GM23338 (cell line): ENCODE measurements around the gene OR10A4. TPM values are rescaled to one million over a fixed set of nuclear protein-coding genes. Genes with fewer than 3 reads are reported as not detected.

Experiments used
- ATAC-seq: fragments of 200-7000 bp; cut with Tn5 transposase; 3 replicates; pipeline ENCODE4 v1.9.1; 2020
- DNase-seq: peaks from one replicate; pipeline ENCODE4 v3.0.0-alpha.2; 2015; ENCODE audit warnings: low spot score
- H2AFZ ChIP-seq: fragments of 200-600 bp; sonication (generic); 2 replicates; pipeline ENCODE4 v1.8.0; 2016; ENCODE audit warnings: antibody characterized with exemption, mild to moderate bottlenecking, moderate library complexity
- H3F3A ChIP-seq: fragments of 200-600 bp; sonication (generic); replicated peaks from 2 replicates; pipeline ENCODE4 v1.8.0; 2017; ENCODE audit warnings: antibody characterized with exemption, mixed run types, low read depth
- H3K27ac ChIP-seq: fragments of 200-600 bp; sonication (generic); 2 replicates; pipeline ENCODE4 v1.6.1; 2016; ENCODE audit warnings: low read depth
- H3K27me3 ChIP-seq: fragments of 200-600 bp; sonication (generic); 2 replicates; pipeline ENCODE4 v1.8.0; 2016; ENCODE audit warnings: mild to moderate bottlenecking, mixed run types, moderate library complexity; ENCODE audit not compliant: insufficient read depth
- H3K36me3 ChIP-seq: fragments of 200-600 bp; sonication (generic); 2 replicates; pipeline ENCODE4 v1.8.0; 2016; ENCODE audit warnings: mild to moderate bottlenecking; ENCODE audit not compliant: insufficient read depth
- H3K4me1 ChIP-seq: fragments of 200-600 bp; sonication (generic); 2 replicates; pipeline ENCODE4 v1.8.0; 2016; ENCODE audit warnings: mild to moderate bottlenecking, moderate library complexity; ENCODE audit not compliant: insufficient read depth
- H3K4me2 ChIP-seq: fragments of 200-600 bp; sonication (generic); 2 replicates; pipeline ENCODE4 v1.7.1; 2017; ENCODE audit warnings: mixed run types
- H3K4me3 ChIP-seq: fragments of 200-600 bp; sonication (generic); 2 replicates; pipeline ENCODE4 v1.6.1; 2016; ENCODE audit warnings: mixed run types
- H3K79me2 ChIP-seq: fragments of 200-600 bp; sonication (generic); replicated peaks from 2 replicates; pipeline ENCODE4 v1.8.0; 2017; ENCODE audit warnings: mild to moderate bottlenecking; ENCODE audit not compliant: insufficient read depth
- H3K9me2 ChIP-seq: fragments of 200-600 bp; sonication (generic); 2 replicates; pipeline ENCODE4 v1.8.0; 2017; ENCODE audit not compliant: insufficient read depth
- H4K20me1 ChIP-seq: fragments of 200-600 bp; sonication (generic); replicated peaks from 2 replicates; pipeline ENCODE4 v1.8.0; 2017; ENCODE audit warnings: mild to moderate bottlenecking; ENCODE audit not compliant: insufficient read depth
- H3K27ac Mint-ChIP-seq: 2 replicates; pipeline ENCODE4 v1.8.0; 2020; ENCODE audit warnings: inconsistent platforms, mild to moderate bottlenecking, moderate library complexity, mixed read lengths
- H3K27me3 Mint-ChIP-seq: 3 replicates; pipeline ENCODE4 v1.8.0; 2022; ENCODE audit warnings: low read depth, mild to moderate bottlenecking, moderate library complexity, mixed read lengths, inconsistent platforms; ENCODE audit not compliant: insufficient read depth, poor library complexity
- H3K36me3 Mint-ChIP-seq: 3 replicates; pipeline ENCODE4 v1.8.0; 2021; ENCODE audit warnings: low read depth, mild to moderate bottlenecking, inconsistent platforms, moderate library complexity, mixed read lengths
- H3K4me1 Mint-ChIP-seq: 3 replicates; pipeline ENCODE4 v1.8.0; 2020; ENCODE audit warnings: mild to moderate bottlenecking, inconsistent platforms, mixed read lengths
- H3K4me3 Mint-ChIP-seq: 3 replicates; pipeline ENCODE4 v1.8.0; 2021; ENCODE audit warnings: moderate library complexity, mild to moderate bottlenecking, inconsistent platforms, mixed read lengths
- H3K9me3 Mint-ChIP-seq: 3 replicates; pipeline ENCODE4 v1.8.0; 2020; ENCODE audit warnings: moderate library complexity, mild to moderate bottlenecking, inconsistent platforms, mixed read lengths
- EZH2 ChIP-seq: fragments of 200-600 bp; sonication (generic); IDR thresholded peaks from one replicate; pipeline ENCODE4 v1.8.0; 2017; ENCODE audit warnings: antibody characterized with exemption, mild to moderate bottlenecking, low read depth; ENCODE audit not compliant: unreplicated experiment
- EZH2phosphoT487 ChIP-seq: fragments of 200-600 bp; sonication (generic); IDR thresholded peaks from one replicate; pipeline ENCODE4 v1.8.1; 2018; ENCODE audit warnings: antibody characterized with exemption; ENCODE audit not compliant: unreplicated experiment
- JUNB ChIP-seq: IDR thresholded peaks from one replicate; pipeline ENCODE4 v1.6.1; 2016; ENCODE audit warnings: antibody characterized with exemption; ENCODE audit not compliant: unreplicated experiment
- NANOG ChIP-seq: IDR thresholded peaks from 2 replicates; pipeline ENCODE4 v1.6.1; 2016; ENCODE audit warnings: antibody characterized with exemption, borderline replicate concordance
- REST ChIP-seq: IDR thresholded peaks from one replicate; pipeline ENCODE4 v1.6.1; 2018; ENCODE audit warnings: antibody characterized with exemption; ENCODE audit not compliant: unreplicated experiment
- STAT1 ChIP-seq: IDR thresholded peaks from one replicate; pipeline ENCODE4 v1.6.1; 2016; ENCODE audit warnings: antibody characterized with exemption; ENCODE audit not compliant: unreplicated experiment
- ZNF114 ChIP-seq: fragments of 250-450 bp; sonication (Bioruptor Pico); IDR thresholded peaks from 2 replicates; pipeline ENCODE4 v1.5.0; 2020; ENCODE audit warnings: mild to moderate bottlenecking, moderate library complexity
- ZNF331 ChIP-seq: fragments of 250-450 bp; sonication (Bioruptor Pico); IDR thresholded peaks from 2 replicates; pipeline ENCODE4 v1.5.0; 2020; ENCODE audit warnings: low read depth, mild to moderate bottlenecking, moderate library complexity
- ZNF462 ChIP-seq: fragments of 250-450 bp; sonication (Bioruptor Pico); IDR thresholded peaks from 2 replicates; pipeline ENCODE4 v1.5.0; 2020; ENCODE audit warnings: mild to moderate bottlenecking, moderate library complexity
- polyA plus RNA-seq: library from polyadenylated mRNA; unstranded; fragments of >200 nt; fragmentation: Nextera tagmentation; extraction: Ambion mirVana; gene quantifications from 2 replicates; pipeline ENCODE4 v1.2.1, GENCODE V29; 2016
- total RNA-seq: library from RNA; depleted of rRNA; stranded (reverse); fragments of >200 nt; shearing (Covaris generic); gene quantifications from 2 replicates; pipeline ENCODE4 v1.2.3, GENCODE V29; 2014

OR10A4 gene
- total and polyA plus RNA-seq, 2 experiments from 2014 or later: 0.21 TPM; not detected in 1

GRCh38 chr11:6911948-6912347, 35.5 kb downstream of the OR10A4 start (continued):
- TF ChIP-seq ZNF462 (CRISPR knock-in tag): no peak
- no peak for TF ChIP-seq ZNF331 (CRISPR knock-in tag)

- H4K20me1 ChIP-seq: no peaks in the 10 kb centered on the region
- H3K79me2 ChIP-seq: no peaks in the 10 kb centered on the region
- H3K27me3 ChIP-seq: no peaks in the 10 kb centered on the region
- H3K36me3 ChIP-seq: no peaks in the 10 kb centered on the region
- H3F3A ChIP-seq: no peaks in the 10 kb centered on the region
- ATAC-seq (no peak), DNase-seq (no peak)
- Mint-ChIP-seq H3K36me3 (no peaks in the 10 kb centered on the region; the same call in 2 of the 3 replicates), H3K9me3 (no peaks in the 10 kb centered on the region), H3K4me3 (no peak overlapping the region), H3K27ac (no peak overlapping the region), H3K27me3 (no peaks in the 10 kb centered on the region), H3K4me1 (no peaks in the 10 kb centered on the region)
- H3K9me2 ChIP-seq: no peaks in the 10 kb centered on the region
- TF ChIP-seq NANOG (no peak), STAT1 (no peak), JUNB (no peak), EZH2 (no peak), ZNF114 (CRISPR knock-in tag) (no peak), ZNF331 (CRISPR knock-in tag) (no peak), EZH2phosphoT487 (no peak), REST (no peak)
- no peak overlapping the region for H2AFZ ChIP-seq
- no peak overlapping the region for H3K27ac ChIP-seq
- H3K4me1 ChIP-seq: no peaks in the 10 kb centered on the region
- no peak overlapping the region for H3K4me2 ChIP-seq
- no peak overlapping the region for H3K4me3 ChIP-seq
Measured at GRCh38 chr11:6919698-6920097, 43.3 kb downstream of the OR10A4 start.
